Transverse colon (tissue), 3 donors: ENCODE data around the gene PHF13.

Source experiments
- CTCF ChIP-seq, 5 experiments: fragments of 200-600 bp in 3 of 5; fragments of 450-650 bp in 2 of 5; sonication (generic) in 3 of 5; IDR thresholded peaks; 1 replicate in 2 of 5; 2 replicates in 3 of 5; pipeline ENCODE4 v1.5.1; 2016 to 2017; ENCODE audit warnings: antibody characterized with exemption in 5 of 5, inconsistent platforms in 3 of 5, mild to moderate bottlenecking in 2 of 5, moderate library complexity in 1 of 5
- POLR2A ChIP-seq: fragments of 450-650 bp; IDR thresholded peaks from one replicate; pipeline ENCODE4 v1.6.1; 2016; ENCODE audit warnings: antibody characterized with exemption, mild to moderate bottlenecking, moderate library complexity

GRCh38 chr1:6623269-6623965 is 9.9 kb downstream of the PHF13 start:
- TF ChIP-seq CTCF (IDR thresholded peaks at IDR 0.05) (no peak), POLR2A (no peak)
